GM12878 (cell line): ENCODE results near the gene NDUFC2. TPM values are rescaled to one million over a fixed set of nuclear protein-coding genes. Genes with fewer than 3 reads are reported as not detected.

Experiments
- ATAC-seq: fragments of 200-7000 bp; cut with Tn5 transposase; 3 replicates; pipeline ENCODE4 v1.9.1; 2020; ENCODE audit warnings: mild to moderate bottlenecking, moderate library complexity
- BruUV-seq: library from RNA; stranded (reverse); fragments of 400-500 nt; replicated peaks from 2 replicates; lab custom pipeline; 2021; lab: Mats Ljungman, UMichigan
- CTCF ChIA-PET: fragments of 300-600 bp; sonication (Branson Sonifier 250); formaldehyde crosslinking; extraction: SDS; loops from one replicate; lab custom pipeline; 2021; ENCODE audit warnings: inconsistent platforms; lab: Yijun Ruan, JAX
- POLR2A ChIA-PET: fragments of 350-600 bp; formaldehyde crosslinking; extraction: SDS; loops from one replicate; lab custom pipeline; 2021; ENCODE audit warnings: inconsistent platforms; lab: Charles Lee
- RAD21 ChIA-PET: fragments of 300-600 bp; sonication (Branson Sonifier 250); formaldehyde crosslinking; loops from one replicate; lab custom pipeline; 2023; ENCODE audit warnings: antibody characterized with exemption; ENCODE audit not compliant: unreplicated experiment; lab: Charles Lee
- SMC1A ChIA-PET: fragments of 300-600 bp; sonication (Branson Sonifier 250); formaldehyde crosslinking; loops from one replicate; lab custom pipeline; 2023; ENCODE audit not compliant: unreplicated experiment, uncharacterized antibody; lab: Charles Lee
- DNase-seq: peaks from one replicate; pipeline ENCODE4 v3.0.0-alpha.2; 2011; ENCODE audit warnings: low read depth, low spot score
- FAIRE-seq: peaks from 3 replicates; lab custom pipeline; 2011; peaks lifted over from hg19 to GRCh38; lab: Jason Lieb, UNC
- H2AFZ ChIP-seq: 2 replicates; pipeline ENCODE4 v1.6.0; 2011; ENCODE audit warnings: low read depth, low read length, control low read depth; ENCODE audit not compliant: control insufficient read depth
- H3K27ac ChIP-seq: 2 replicates; pipeline ENCODE4 v1.5.1; 2011; ENCODE audit warnings: control low read depth; ENCODE audit not compliant: control insufficient read depth, insufficient read depth
- H3K27me3 ChIP-seq, 2 experiments: replicated peaks in 1 of 2; 2 replicates each; pipeline versions ENCODE4 v1.6.0 to v1.6.1; 2011; ENCODE audit warnings: low read length in 1 of 2; ENCODE audit not compliant: control insufficient read depth in 2 of 2, insufficient read depth in 2 of 2
- H3K36me3 ChIP-seq, 2 experiments: 2 replicates each; pipeline ENCODE4 v1.5.1; 2011; ENCODE audit warnings: low read length in 1 of 2; ENCODE audit not compliant: control insufficient read depth in 2 of 2, insufficient read depth in 2 of 2
- H3K4me1 ChIP-seq: 2 replicates; pipeline ENCODE4 v1.6.1; 2011; ENCODE audit warnings: mild to moderate bottlenecking, low read length, moderate library complexity, mixed read lengths; ENCODE audit not compliant: control insufficient read depth, insufficient read depth
- H3K4me2 ChIP-seq: 2 replicates; pipeline ENCODE4 v1.6.0; 2011; ENCODE audit warnings: control low read depth; ENCODE audit not compliant: control insufficient read depth, insufficient read depth
- H3K4me3 ChIP-seq: fragments of 200-600 bp; sonication (generic); 2 replicates; pipeline ENCODE4 v1.5.1; 2016
- H3K79me2 ChIP-seq: 2 replicates; pipeline ENCODE4 v1.6.0; 2011; ENCODE audit warnings: low read length; ENCODE audit not compliant: control insufficient read depth, insufficient read depth
- H3K9ac ChIP-seq: 2 replicates; pipeline ENCODE4 v1.8.0; 2011; ENCODE audit warnings: low read length, control low read depth, mixed read lengths; ENCODE audit not compliant: control insufficient read depth, insufficient read depth
- H3K9me3 ChIP-seq: replicated peaks from 3 replicates; pipeline ENCODE4 v1.5.1; 2011; ENCODE audit warnings: mild to moderate bottlenecking, low read length; ENCODE audit not compliant: control insufficient read depth, insufficient read depth
- H4K20me1 ChIP-seq: 2 replicates; pipeline ENCODE4 v1.6.0; 2011; ENCODE audit not compliant: control insufficient read depth, insufficient read depth
- CHD2 ChIP-seq: IDR thresholded peaks from 2 replicates; pipeline ENCODE4 v1.6.1; 2011; ENCODE audit warnings: low read depth, low read length, improper control_type of control experiment, borderline replicate concordance
- MYC ChIP-seq: IDR thresholded peaks from 2 replicates; pipeline ENCODE4 v1.6.1; 2011; ENCODE audit warnings: mild to moderate bottlenecking, low read length, moderate library complexity, inconsistent platforms; ENCODE audit not compliant: insufficient read depth, insufficient replicate concordance, insufficient read length, severe bottlenecking
- NBN ChIP-seq: fragments of 450-650 bp; IDR thresholded peaks from 2 replicates; pipeline ENCODE4 v1.6.1; 2016
- NR2C2 ChIP-seq: IDR thresholded peaks from 2 replicates; pipeline ENCODE4 v1.6.1; 2011; ENCODE audit warnings: borderline replicate concordance, low read depth; ENCODE audit not compliant: control insufficient read depth, insufficient read length
- POLR2A ChIP-seq: IDR thresholded peaks from 2 replicates; pipeline ENCODE4 v1.6.1; 2011; ENCODE audit warnings: low read depth, mild to moderate bottlenecking, low read length
- RBBP5 ChIP-seq: fragments of 200-600 bp; sonication (generic); conservative IDR thresholded peaks from 2 replicates; pipeline ENCODE4 v1.6.1; 2016
- STAT1 ChIP-seq: fragments of 450-650 bp; conservative IDR thresholded peaks from 2 replicates; pipeline ENCODE4 v1.6.1; 2014; ENCODE audit warnings: antibody characterized with exemption, mild to moderate bottlenecking
- TBL1XR1 ChIP-seq: IDR thresholded peaks from 2 replicates; pipeline ENCODE4 v1.6.1; 2012; ENCODE audit warnings: low read depth, low read length, improper control_type of control experiment
- TCF3 ChIP-seq: IDR thresholded peaks from 2 replicates; pipeline ENCODE4 v1.6.1; 2012; ENCODE audit warnings: low read depth, mild to moderate bottlenecking, low read length, borderline replicate concordance; ENCODE audit not compliant: insufficient read depth
- WRNIP1 ChIP-seq: IDR thresholded peaks from 2 replicates; pipeline ENCODE4 v1.6.1; 2011; ENCODE audit warnings: low read depth, low read length, improper control_type of control experiment, borderline replicate concordance
- ZSCAN29 ChIP-seq: fragments of 450-650 bp; IDR thresholded peaks from 2 replicates; pipeline ENCODE4 v1.6.1; 2017; ENCODE audit warnings: mild to moderate bottlenecking, moderate library complexity
- WGBS: methylation state at CpG from one replicate; pipeline ENCODE4 v1.1.6; 2016; ENCODE audit warnings: low lambda C conversion rate; ENCODE audit not compliant: insufficient replicate concordance, insufficient coverage; ENCODE audit errors: missing lambda C conversion rate; 5-methylcytosine and 5-hydroxymethylcytosine counted together
- in situ Hi-C: fragments of 300-500 bp; cut with MboI; formaldehyde crosslinking; loops from 9 replicates; pipeline ENCODE4 v1.14.3; 2018; ENCODE audit warnings: mixed read lengths
- intact Hi-C: fragments of 100-400 bp; cut with micrococcal nuclease; formaldehyde crosslinking; loops from one replicate; pipeline ENCODE4 v1.14.2; 2022; ENCODE audit not compliant: unreplicated experiment
- polyA plus RNA-seq, 11 experiments: library from polyadenylated mRNA; depleted of rRNA in 4 of 11; unstranded in 6 of 11; stranded (reverse) in 5 of 11; fragments of >200 nt; fragmentation: Nextera tagmentation in 4 of 11; fragmentation: Illumina TruSeq in 1 of 11; extraction: Ambion mirVana in 4 of 11; extraction: Trizol in 1 of 11; gene quantifications; 1 replicate in 1 of 11; 2 replicates in 10 of 11; pipeline versions ENCODE4 v1.2.1 to v1.2.3, GENCODE V29; 2011 to 2016; ENCODE audit warnings: inconsistent platforms in 2 of 11, missing spikeins in 2 of 11, low read depth in 1 of 11
- total RNA-seq, 4 experiments: library from RNA; depleted of rRNA in 3 of 4; stranded (reverse); fragments of >200 nt in 3 of 4; fragmentation: Illumina TruSeq in 1 of 4; extraction: Trizol in 1 of 4; gene quantifications; 2 replicates each; pipeline versions ENCODE4 v1.2.1 to v1.2.3, GENCODE V29; 2013 to 2021
- TF ChIP-seq, protein P1 (sequence below): IDR thresholded peaks from 2 replicates; pipeline ENCODE4 v1.6.1; 2012; ENCODE audit warnings: low read depth, low read length, improper control_type of control experiment
- TF ChIP-seq, protein P2 (sequence below): fragments of 450-650 bp; IDR thresholded peaks from 2 replicates; pipeline ENCODE4 v1.6.1; 2018; ENCODE audit warnings: borderline replicate concordance, mild to moderate bottlenecking; ENCODE audit not compliant: partially characterized antibody
- TF ChIP-seq, protein P3 (sequence below): IDR thresholded peaks from 2 replicates; pipeline ENCODE4 v1.6.1; 2011; ENCODE audit warnings: mild to moderate bottlenecking, low read depth, low read length, moderate library complexity; ENCODE audit not compliant: insufficient replicate concordance
- TF ChIP-seq, protein P4 (sequence below): IDR thresholded peaks from 2 replicates; pipeline ENCODE4 v1.6.1; 2012; ENCODE audit warnings: low read depth, low read length, improper control_type of control experiment
- TF ChIP-seq, protein P5 (sequence below): IDR thresholded peaks from 2 replicates; pipeline ENCODE4 v1.6.1; 2011; ENCODE audit warnings: borderline replicate concordance, low read depth, mild to moderate bottlenecking, moderate library complexity, low read length; ENCODE audit not compliant: insufficient read depth, poor library complexity, severe bottlenecking
- TF ChIP-seq, protein P6 (sequence below): IDR thresholded peaks from 2 replicates; pipeline ENCODE4 v1.6.1; 2011; ENCODE audit warnings: low read depth, mild to moderate bottlenecking, low read length, moderate library complexity, borderline replicate concordance; ENCODE audit errors: extremely low read depth

Gene NDUFC2
- total and polyA plus RNA-seq, 10 of the 15 experiments (the other 5 are each of a cell fraction or from before 2014, with no cell fraction given) = 103 to 529 (median 192) TPM

DNA sequence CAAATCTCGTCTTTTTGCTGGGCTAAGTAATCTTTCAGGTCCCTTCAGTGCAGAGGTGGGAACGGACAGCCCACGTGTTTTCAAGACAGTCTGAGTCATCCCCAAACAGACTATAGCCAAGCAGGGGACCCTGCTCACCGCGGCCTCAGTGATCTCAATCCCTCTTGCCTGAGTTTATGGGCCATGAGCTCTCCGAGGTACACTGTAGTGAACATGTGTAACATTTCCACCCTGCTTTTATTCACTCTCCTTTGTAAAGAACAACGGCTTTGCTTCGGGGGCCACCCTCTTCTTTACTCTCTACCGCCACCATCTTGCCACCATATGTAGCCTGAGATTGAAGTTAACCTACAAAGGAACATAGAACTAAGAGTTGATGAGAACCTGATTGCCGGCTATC is 45.0 kb downstream of the NDUFC2 start:
- ChIA-PET SMC1A (interaction anchor here (5.2 kb wide), 1 partner anchor 11 kb away, joined by 19 read pairs; no protein-coding TSS in a partner anchor), POLR2A (interaction anchor here (0.7 kb wide), 1 partner anchor 276 kb away, joined by 4 read pairs; no protein-coding TSS in a partner anchor), RAD21 (no interaction called here), CTCF (no interaction called here)
- Histone ChIP-seq H3K4me2 (no peak overlapping the region), H2AFZ (peak overlapping the region; percentile 15; the same call in 1 of the 2 replicates), H3K36me3 (no peaks in the 10 kb centered on the region), H3K4me1 (peaks cover 6% of the 10 kb centered on the region), H3K9me3 (no peaks in the 10 kb centered on the region), H3K4me3 (no peak overlapping the region), H3K27ac (no peak overlapping the region), H3K9ac (no peak overlapping the region), H3K27me3 (no peaks in the 10 kb centered on the region), H3K79me2 (no peaks in the 10 kb centered on the region), H4K20me1 (no peaks in the 10 kb centered on the region)
- in situ Hi-C loops = no loop called here
- no TSS peak for BruUV-seq
- no peak for DNase-seq
- intact Hi-C loops = no loop called here
- FAIRE-seq = no peak
- no peak for ATAC-seq
- WGBS = 62% methylated on average over 10 of the region's 10 CpGs
- no peak for TF ChIP-seq NBN
- no peak for TF ChIP-seq ZSCAN29
- TF ChIP-seq CHD2 = no peak
- TF ChIP-seq TBL1XR1 = no peak
- TF ChIP-seq WRNIP1 = no peak
- no peak for TF ChIP-seq RBBP5
- TF ChIP-seq, protein P1, sequence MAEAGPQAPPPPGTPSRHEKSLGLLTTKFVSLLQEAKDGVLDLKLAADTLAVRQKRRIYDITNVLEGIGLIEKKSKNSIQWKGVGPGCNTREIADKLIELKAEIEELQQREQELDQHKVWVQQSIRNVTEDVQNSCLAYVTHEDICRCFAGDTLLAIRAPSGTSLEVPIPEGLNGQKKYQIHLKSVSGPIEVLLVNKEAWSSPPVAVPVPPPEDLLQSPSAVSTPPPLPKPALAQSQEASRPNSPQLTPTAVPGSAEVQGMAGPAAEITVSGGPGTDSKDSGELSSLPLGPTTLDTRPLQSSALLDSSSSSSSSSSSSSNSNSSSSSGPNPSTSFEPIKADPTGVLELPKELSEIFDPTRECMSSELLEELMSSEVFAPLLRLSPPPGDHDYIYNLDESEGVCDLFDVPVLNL = no peak
- TF ChIP-seq TCF3 = no peak
- TF ChIP-seq, protein P2, sequence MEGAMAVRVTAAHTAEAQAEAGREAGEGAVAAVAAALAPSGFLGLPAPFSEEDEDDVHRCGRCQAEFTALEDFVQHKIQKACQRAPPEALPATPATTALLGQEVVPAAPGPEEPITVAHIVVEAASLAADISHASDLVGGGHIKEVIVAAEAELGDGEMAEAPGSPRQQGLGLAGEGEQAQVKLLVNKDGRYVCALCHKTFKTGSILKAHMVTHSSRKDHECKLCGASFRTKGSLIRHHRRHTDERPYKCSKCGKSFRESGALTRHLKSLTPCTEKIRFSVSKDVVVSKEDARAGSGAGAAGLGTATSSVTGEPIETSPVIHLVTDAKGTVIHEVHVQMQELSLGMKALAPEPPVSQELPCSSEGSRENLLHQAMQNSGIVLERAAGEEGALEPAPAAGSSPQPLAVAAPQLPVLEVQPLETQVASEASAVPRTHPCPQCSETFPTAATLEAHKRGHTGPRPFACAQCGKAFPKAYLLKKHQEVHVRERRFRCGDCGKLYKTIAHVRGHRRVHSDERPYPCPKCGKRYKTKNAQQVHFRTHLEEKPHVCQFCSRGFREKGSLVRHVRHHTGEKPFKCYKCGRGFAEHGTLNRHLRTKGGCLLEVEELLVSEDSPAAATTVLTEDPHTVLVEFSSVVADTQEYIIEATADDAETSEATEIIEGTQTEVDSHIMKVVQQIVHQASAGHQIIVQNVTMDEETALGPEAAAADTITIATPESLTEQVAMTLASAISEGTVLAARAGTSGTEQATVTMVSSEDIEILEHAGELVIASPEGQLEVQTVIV = no peak
- TF ChIP-seq NR2C2 = no peak
- TF ChIP-seq, protein P3, sequence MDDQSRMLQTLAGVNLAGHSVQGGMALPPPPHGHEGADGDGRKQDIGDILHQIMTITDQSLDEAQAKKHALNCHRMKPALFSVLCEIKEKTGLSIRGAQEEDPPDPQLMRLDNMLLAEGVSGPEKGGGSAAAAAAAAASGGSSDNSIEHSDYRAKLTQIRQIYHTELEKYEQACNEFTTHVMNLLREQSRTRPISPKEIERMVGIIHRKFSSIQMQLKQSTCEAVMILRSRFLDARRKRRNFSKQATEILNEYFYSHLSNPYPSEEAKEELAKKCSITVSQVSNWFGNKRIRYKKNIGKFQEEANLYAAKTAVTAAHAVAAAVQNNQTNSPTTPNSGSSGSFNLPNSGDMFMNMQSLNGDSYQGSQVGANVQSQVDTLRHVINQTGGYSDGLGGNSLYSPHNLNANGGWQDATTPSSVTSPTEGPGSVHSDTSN = no peak
- TF ChIP-seq, protein P4, sequence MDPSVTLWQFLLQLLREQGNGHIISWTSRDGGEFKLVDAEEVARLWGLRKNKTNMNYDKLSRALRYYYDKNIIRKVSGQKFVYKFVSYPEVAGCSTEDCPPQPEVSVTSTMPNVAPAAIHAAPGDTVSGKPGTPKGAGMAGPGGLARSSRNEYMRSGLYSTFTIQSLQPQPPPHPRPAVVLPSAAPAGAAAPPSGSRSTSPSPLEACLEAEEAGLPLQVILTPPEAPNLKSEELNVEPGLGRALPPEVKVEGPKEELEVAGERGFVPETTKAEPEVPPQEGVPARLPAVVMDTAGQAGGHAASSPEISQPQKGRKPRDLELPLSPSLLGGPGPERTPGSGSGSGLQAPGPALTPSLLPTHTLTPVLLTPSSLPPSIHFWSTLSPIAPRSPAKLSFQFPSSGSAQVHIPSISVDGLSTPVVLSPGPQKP = no peak
- TF ChIP-seq MYC = no peak
- no peak for TF ChIP-seq STAT1
- TF ChIP-seq, protein P5, sequence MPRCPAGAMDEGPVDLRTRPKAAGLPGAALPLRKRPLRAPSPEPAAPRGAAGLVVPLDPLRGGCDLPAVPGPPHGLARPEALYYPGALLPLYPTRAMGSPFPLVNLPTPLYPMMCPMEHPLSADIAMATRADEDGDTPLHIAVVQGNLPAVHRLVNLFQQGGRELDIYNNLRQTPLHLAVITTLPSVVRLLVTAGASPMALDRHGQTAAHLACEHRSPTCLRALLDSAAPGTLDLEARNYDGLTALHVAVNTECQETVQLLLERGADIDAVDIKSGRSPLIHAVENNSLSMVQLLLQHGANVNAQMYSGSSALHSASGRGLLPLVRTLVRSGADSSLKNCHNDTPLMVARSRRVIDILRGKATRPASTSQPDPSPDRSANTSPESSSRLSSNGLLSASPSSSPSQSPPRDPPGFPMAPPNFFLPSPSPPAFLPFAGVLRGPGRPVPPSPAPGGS = no peak
- TF ChIP-seq POLR2A = no peak
- TF ChIP-seq, protein P6, sequence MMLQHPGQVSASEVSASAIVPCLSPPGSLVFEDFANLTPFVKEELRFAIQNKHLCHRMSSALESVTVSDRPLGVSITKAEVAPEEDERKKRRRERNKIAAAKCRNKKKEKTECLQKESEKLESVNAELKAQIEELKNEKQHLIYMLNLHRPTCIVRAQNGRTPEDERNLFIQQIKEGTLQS = no peak
